ENCODE data around the gene SNX32.

SNX32 gene

GRCh38 chr11:65811764-65812475 is 21.8 kb upstream of the SNX32 start:
- no peaks in the 10 kb centered on the region for H3F3A ChIP-seq (ENCODE audit: insufficient read depth, low read length)
- no peaks in the 10 kb centered on the region for H3K4me1 ChIP-seq (ENCODE audit: low read length)
- no peaks in the 10 kb centered on the region for H3K79me2 ChIP-seq (ENCODE audit: low read length)
- DNase-seq: no peak
- H4K20me1 ChIP-seq (ENCODE audit: insufficient read depth, low read length): no peaks in the 10 kb centered on the region
- no peak for TF ChIP-seq CTCF (IDR thresholded peaks at IDR 0.05; ENCODE audit: low read length)
- TF ChIP-seq EZH2 (optimal IDR thresholded peaks at IDR 0.05; ENCODE audit: low read depth, low read length): no peak
- no peak for TF ChIP-seq EZH2phosphoT487 (IDR thresholded peaks at IDR 0.05; ENCODE audit: low read length)
- H3K36me3 ChIP-seq (replicated peaks; ENCODE audit: insufficient read depth, low read length): no peaks in the 10 kb centered on the region
- H3K27me3 ChIP-seq (replicated peaks; ENCODE audit: insufficient read depth, low read length): peaks cover 19% of the 10 kb centered on the region
- no peaks in the 10 kb centered on the region for H3K9me3 ChIP-seq (replicated peaks; ENCODE audit: insufficient read depth, low read length)
- no peaks in the 10 kb centered on the region for H3K9me2 ChIP-seq (replicated peaks; ENCODE audit: insufficient read depth, low read length)
- no peak overlapping the region for H3K4me2 ChIP-seq (ENCODE audit: low read depth, low read length)
- H3K9ac ChIP-seq (ENCODE audit: low read length): no peak overlapping the region
- H3K27ac ChIP-seq (ENCODE audit: low read length): no peak overlapping the region
- H3K4me3 ChIP-seq (ENCODE audit: low read length): no peak overlapping the region
- H2AFZ ChIP-seq (ENCODE audit: low read length): no peak overlapping the region

GRCh38 chr11:65814131-65814985 is 19.4 kb upstream of the SNX32 start:
- H4K20me1 ChIP-seq (ENCODE audit: insufficient read depth, low read length): no peaks in the 10 kb centered on the region
- no peaks in the 10 kb centered on the region for H3K9me2 ChIP-seq (replicated peaks; ENCODE audit: insufficient read depth, low read length)
- TF ChIP-seq EZH2 (optimal IDR thresholded peaks at IDR 0.05; ENCODE audit: low read depth, low read length): no peak
- no peak for TF ChIP-seq CTCF (IDR thresholded peaks at IDR 0.05; ENCODE audit: low read length)
- no peak for TF ChIP-seq EZH2phosphoT487 (IDR thresholded peaks at IDR 0.05; ENCODE audit: low read length)
- H3K36me3 ChIP-seq (replicated peaks; ENCODE audit: insufficient read depth, low read length): no peaks in the 10 kb centered on the region
- 0 out of 2 replicates have a peak, but pooled peaks cover 8% of the 10 kb centered on the region for H3K4me1 ChIP-seq (ENCODE audit: low read length)
- DNase-seq: no peak
- H3K4me3 ChIP-seq (ENCODE audit: low read length): no peak overlapping the region
- no peak overlapping the region for H3K4me2 ChIP-seq (ENCODE audit: low read depth, low read length)
- H3K27ac ChIP-seq (ENCODE audit: low read length): no peak overlapping the region
- peaks cover 7% of the 10 kb centered on the region; the same call in 1 of the 2 replicates for H3K27me3 ChIP-seq (replicated peaks; ENCODE audit: insufficient read depth, low read length)
- H3K9me3 ChIP-seq (replicated peaks; ENCODE audit: insufficient read depth, low read length): no peaks in the 10 kb centered on the region
- no peaks in the 10 kb centered on the region for H3K79me2 ChIP-seq (ENCODE audit: low read length)
- H2AFZ ChIP-seq (ENCODE audit: low read length): no peak overlapping the region
- no peak overlapping the region for H3K9ac ChIP-seq (ENCODE audit: low read length)
- peaks cover 4% of the 10 kb centered on the region for H3F3A ChIP-seq (ENCODE audit: insufficient read depth, low read length)

GRCh38 chr11:65814986-65815565 is 18.7 kb upstream of the SNX32 start:
- Histone ChIP-seq H3K27me3 (replicated peaks; ENCODE audit: insufficient read depth, low read length) (no peaks in the 10 kb centered on the region), H3K27ac (ENCODE audit: low read length) (no peak overlapping the region), H3K9me3 (replicated peaks; ENCODE audit: insufficient read depth, low read length) (no peaks in the 10 kb centered on the region), H3K4me3 (ENCODE audit: low read length) (no peak overlapping the region), H3K36me3 (replicated peaks; ENCODE audit: insufficient read depth, low read length) (no peaks in the 10 kb centered on the region), H3K9ac (ENCODE audit: low read length) (no peak overlapping the region), H3F3A (ENCODE audit: insufficient read depth, low read length) (peaks cover 4% of the 10 kb centered on the region), H3K4me1 (ENCODE audit: low read length) (0 out of 2 replicates have a peak, but pooled peaks cover 8% of the 10 kb centered on the region), H2AFZ (ENCODE audit: low read length) (no peak overlapping the region), H3K9me2 (replicated peaks; ENCODE audit: insufficient read depth, low read length) (no peaks in the 10 kb centered on the region), H3K4me2 (ENCODE audit: low read depth, low read length) (no peak overlapping the region), H3K79me2 (ENCODE audit: low read length) (no peaks in the 10 kb centered on the region), H4K20me1 (ENCODE audit: insufficient read depth, low read length) (no peaks in the 10 kb centered on the region)
- TF ChIP-seq EZH2phosphoT487 (IDR thresholded peaks at IDR 0.05; ENCODE audit: low read length) (no peak), EZH2 (optimal IDR thresholded peaks at IDR 0.05; ENCODE audit: low read depth, low read length) (no peak), CTCF (IDR thresholded peaks at IDR 0.05; ENCODE audit: low read length) (no peak)
- DNase-seq: no peak
